Islet of Langerhans (tissue), 1 donor: ENCODE data around the gene OR52E8.
A peak's percentile ranks its signal among the peaks of the same experiment; 100 is the strongest.

Experiments
- FAIRE-seq: peaks from one replicate; lab custom pipeline; 2011; peaks lifted over from hg19 to GRCh38; lab: Jason Lieb, UNC

The OR52E8 gene

DNA sequence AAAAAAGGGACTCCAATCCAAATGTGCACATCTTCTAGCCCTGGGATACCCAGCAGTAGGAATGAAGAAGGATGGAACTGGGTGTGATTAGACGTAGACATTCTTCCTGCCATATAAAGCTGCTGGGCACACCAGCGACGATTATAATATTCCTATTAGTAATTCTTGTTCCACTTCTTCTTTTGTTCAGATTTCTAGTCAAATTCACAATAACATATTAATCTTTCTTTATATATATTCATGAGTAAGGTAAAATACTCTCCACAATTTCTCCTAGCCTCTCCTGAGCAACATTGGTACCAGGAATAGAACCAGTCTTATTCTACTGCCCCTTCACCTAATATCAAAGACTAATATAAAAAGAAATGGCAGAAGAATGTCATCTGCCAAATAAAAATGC is at the start of gene OR52E8:
Gene OR52E8, minus strand, starts transcription at position 101 of the 400 bp plus-strand sequence. Its CDS starts 0 bp downstream, at position 101.
- FAIRE-seq: no peak

DNA sequence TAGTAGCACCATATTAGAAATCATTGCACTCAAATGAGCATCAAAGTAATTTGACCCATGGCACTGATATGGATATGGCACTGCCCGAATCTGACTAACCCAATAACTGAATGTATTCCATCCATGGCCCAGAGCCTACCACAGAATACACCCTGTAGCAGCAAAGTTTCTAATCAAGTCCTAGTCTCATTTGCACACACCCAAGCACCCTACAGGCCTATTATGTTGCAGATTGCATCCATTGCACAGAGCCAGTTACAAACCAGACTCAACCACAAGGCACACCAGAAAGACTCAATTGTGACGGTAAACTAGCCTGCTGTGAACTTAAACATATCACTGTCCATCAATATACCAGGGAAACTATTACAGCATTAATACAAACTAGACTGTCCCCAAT is 42.0 kb upstream of the OR52E8 start:
- no peak for FAIRE-seq

DNA sequence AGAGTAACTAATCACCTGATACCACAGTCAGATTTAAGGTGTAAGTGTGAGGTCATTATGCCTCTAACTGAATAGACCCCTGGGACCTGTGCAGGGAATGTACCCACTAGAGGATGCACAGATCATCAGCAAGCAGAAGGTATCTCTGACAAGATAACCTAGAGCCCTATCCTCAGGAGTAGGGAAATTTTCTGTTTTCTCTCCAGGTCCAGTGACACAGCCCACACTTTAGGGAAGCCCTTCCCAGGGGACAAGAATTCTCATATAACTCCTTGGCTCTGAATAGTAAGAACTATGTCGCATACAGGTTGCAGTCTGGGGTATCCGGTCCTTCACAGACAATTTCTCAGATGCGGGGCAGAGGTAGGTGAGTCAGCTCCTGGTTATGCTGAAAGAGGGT is 35.4 kb upstream of the OR52E8 start, which contains the start of gene OR52E5:
Gene OR52E5, plus strand, starts transcription at position 301 of the 400 bp plus-strand sequence. CDS start 7,569 bp downstream, outside the sequence.
- FAIRE-seq: no peak

DNA sequence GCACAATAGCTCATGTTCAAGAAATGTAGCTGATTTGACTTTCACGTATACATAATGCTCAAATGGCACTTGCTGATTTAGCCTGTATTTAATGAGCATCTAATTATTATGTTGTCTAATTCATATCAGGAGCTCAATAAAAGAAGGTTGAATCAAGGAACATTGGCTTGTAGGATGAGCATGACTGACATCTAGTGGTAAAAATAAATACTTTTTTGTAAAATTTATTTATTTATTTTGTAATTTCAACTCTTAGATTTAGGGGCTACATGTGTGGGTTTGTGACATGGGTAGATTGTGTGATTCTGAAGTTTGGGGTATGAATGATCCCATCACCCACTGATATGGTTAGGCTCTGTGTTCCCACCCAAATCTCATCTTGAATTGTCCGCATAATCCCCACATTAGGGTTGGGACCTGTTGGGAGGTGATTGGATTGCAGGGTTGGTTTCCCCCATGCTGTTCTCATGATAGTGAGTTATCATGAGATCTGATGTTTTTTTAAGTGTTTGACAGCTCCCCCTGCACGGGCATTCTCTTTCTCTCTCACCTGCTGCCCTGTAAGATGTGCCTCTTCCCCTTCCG is 33.8 kb upstream of the OR52E8 start:
- FAIRE-seq: peak; percentile 93

- no peak for FAIRE-seq
These were observed 30.2 kb upstream of the OR52E8 start for GRCh38 chr11:5887661-5888060.

GRCh38 chr11:5887172-5887571 is 29.7 kb upstream of the OR52E8 start:
- no peak for FAIRE-seq

DNA sequence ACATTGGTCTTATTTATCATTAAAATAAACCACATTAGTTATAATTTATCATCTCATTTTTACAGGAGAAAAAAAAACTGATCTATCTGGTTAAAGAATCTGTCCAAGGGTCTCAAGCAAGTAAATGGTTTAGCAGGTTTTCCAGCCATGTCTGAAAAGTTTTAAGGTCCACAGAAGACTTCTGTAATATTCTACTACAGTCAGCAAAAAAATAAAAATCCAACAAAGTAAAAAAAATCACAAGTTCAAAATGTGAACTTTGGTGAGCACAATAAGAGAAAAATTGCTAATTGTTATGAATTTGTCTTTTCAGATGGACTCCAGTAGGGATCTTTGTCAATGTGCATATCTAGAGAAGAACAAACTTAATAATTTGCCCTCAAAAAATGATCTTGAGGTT is 24.3 kb upstream of the OR52E8 start:
- no peak for FAIRE-seq

GRCh38 chr11:5880329-5880728 is 22.8 kb upstream of the OR52E8 start, which contains the start of gene OR52E4:
Gene OR52E4, plus strand, starts transcription at chr11:5880629. Its CDS starts 3,664 bp downstream, at chr11:5884293.
- no peak for FAIRE-seq

GRCh38 chr11:5878564-5878963 is 21.1 kb upstream of the OR52E8 start:
- FAIRE-seq: no peak

DNA sequence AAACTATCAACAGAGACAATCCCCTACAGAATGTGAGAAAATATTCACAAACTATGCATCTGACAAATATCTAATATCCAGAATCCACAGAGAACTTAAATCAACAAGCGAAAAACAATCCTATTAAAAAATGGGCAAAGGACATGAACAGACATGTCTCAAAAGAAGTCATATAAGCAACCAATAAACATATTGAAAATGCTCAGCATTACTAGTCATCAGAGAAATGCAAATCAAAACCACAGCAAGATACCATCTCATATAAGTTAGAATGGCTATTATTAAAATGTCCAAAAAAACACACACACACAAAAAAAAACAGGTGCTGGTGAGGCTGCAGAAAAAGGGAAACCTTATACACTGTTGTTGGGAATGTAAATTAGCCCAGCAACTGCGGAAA is 8.3 kb upstream of the OR52E8 start:
- no peak for FAIRE-seq

- no peak for FAIRE-seq
These were observed 6.5 kb downstream of the OR52E8 start for GRCh38 chr11:5851002-5851401.

- no peak for FAIRE-seq
These were observed 9.8 kb downstream of the OR52E8 start for GRCh38 chr11:5847711-5848110.

DNA sequence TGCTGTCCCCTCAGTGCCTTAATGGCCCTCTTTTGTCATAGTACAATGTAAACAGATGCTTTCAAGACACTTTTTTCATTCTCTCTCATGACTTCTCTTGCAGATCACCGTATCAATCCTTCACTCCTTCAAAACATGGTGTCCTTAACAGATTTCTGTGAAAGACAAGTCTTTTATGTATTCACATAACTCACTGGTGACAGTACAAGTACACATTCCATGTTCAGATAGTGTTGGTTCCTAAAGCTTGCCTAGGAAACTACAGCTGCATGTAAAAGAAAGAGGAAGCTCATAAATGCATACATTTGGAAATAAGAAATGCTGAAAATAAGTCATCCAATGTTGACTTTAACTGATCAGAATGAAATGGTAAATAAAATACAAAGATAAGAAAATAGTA is 10.8 kb downstream of the OR52E8 start:
- FAIRE-seq: no peak

DNA sequence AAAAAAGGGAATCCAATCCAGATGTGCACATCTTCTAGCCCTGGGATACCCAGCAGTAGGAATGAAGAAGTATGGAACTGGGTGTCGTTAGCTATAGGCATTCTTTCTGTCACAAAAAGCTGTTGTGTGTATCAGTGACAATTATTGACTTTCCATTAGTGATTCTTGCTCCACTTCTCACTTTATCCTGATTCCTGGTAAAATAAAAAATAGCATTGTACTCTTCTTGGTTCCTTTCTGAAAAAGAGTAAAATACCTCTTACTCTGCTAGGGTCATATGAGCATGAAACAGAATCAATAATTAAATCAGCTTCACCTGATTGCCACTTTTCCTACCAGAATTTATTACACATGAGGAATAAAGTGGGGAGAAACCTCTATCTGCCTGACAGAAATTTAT is 15.7 kb downstream of the OR52E8 start, which contains the start of gene OR52E6:
Gene OR52E6, minus strand, starts transcription at position 101 of the 400 bp plus-strand sequence. Its CDS starts 0 bp downstream, at position 101.
- no peak for FAIRE-seq

DNA sequence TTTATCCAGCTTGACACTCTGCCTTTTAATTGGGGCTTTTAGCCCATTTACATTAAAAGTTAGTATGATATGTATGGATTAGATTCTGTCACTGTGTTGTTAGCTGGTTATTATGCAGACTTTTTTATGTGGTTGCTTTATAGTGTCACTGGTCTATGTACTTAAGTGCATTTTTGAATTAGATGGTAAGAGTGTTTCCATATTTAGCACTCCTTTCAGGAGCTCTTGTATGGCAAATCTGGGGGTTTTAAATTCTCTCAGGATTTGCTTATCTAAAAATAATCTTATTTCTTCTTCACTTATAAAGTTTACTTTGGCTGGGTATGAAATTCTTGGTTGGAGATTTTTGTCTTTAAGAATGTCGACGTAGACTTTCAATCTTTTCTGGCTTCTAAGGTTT is 19.8 kb downstream of the OR52E8 start:
- FAIRE-seq: no peak

DNA sequence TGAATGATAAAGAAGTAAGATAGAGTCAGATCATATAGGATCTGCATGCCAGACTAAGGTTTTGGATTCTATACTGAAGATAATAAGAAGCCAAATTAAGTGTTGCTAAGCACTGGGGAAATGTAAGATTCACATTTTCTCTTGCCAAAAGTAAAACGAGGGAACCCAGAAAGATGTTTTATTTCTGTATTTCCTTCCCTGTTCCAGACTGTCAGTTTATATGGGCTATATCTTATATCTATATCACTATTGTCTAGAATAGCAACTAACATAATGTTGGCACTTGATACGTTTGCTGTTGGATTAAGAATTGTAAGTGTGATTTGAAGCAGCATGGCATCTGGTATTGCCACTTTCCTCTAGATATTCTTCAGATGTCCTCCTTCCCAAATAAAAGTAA is 24.0 kb downstream of the OR52E8 start:
- FAIRE-seq: no peak

- FAIRE-seq: no peak
These were observed 26.2 kb downstream of the OR52E8 start for GRCh38 chr11:5831196-5831829.

DNA sequence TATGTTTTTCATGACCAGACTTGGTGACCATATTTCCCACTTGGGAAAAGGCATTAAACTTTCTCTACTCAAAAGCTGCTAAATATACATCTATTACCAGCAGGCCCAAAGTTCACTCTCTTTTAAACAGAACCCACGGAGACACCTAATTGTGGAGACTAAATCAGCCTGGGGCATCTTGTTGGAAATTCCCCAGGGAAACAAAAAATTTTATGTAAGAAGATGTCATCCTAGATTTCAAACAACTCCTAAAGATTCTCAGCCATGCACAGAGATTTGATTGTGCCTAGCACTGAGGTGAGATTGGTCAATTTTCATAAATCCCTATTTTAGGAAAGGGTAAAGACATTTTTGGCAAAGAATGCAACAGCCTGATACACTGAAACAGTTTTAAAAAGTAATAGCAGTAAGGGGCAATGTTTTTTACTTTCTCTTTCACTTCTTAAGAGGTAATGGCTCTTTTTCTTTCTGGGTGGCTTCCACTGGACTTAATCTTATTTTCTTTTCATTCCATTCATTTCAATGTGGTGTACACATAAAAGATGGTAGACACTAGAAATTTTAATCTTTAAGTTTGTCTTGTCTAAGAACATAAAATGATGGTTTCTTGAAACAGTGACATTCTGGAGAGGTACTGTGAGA is 39.1 kb downstream of the OR52E8 start:
- no peak for FAIRE-seq

DNA sequence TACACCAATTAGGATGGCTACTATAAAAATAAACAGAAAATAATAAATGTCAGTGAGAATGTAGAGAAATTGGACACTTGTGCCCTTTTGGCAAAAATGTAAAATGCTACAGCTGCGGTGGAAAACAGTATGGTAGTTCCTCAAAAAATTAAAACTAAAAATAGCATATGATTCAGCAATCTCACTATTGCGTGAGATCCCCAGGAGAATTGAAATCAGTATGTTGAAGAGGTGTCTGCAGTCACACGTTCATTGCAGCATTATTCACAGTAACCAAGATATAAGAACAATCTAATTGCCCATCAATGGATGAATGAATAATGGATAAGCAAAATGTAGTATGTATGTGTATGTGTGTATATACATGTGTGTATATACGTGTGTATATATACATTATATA is 42.0 kb downstream of the OR52E8 start:
- no peak for FAIRE-seq

DNA sequence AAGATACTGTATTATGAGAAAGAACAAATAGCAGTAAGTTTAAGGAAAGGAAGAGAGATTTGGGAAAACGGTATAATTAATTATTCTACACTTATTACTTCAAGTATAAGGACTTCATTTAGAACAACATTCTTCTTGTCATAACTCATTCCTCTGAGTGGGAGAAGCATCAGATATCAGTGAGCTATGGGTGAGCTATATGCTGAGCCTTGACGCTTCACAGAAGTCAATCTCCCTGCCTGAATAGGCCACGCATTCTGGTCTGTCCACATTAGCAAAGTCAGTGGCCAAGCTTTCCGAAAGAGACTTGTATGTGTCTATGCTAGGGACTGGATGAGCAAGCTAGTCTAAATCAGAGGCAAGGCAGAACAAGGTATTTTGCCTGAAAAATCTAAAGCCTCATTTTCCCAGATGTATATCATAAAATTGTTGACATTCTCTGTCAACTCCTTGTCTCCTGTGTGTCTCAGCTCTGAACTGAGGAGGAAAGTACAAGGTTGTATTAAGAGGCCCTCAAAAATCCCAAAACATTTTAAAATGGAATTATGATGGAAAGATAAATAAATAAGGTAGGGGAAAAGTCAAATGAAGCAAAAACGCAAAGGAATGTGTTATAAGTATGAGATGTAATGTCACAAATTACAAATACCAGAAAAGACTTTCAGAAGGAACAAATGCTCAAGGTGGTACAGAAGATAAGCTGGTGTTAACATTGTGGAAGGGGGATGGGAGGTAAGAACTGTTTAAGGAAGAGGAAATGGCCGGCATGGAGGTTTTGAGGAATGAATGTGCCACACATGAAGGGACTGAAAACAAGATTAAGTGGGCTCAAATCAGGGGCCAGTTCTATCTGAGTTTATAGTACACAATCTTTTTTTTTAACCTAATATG is 47.3 kb downstream of the OR52E8 start:
- no peak for FAIRE-seq

GRCh38 chr11:5809122-5809519 is 48.4 kb downstream of the OR52E8 start:
- FAIRE-seq: no peak

DNA sequence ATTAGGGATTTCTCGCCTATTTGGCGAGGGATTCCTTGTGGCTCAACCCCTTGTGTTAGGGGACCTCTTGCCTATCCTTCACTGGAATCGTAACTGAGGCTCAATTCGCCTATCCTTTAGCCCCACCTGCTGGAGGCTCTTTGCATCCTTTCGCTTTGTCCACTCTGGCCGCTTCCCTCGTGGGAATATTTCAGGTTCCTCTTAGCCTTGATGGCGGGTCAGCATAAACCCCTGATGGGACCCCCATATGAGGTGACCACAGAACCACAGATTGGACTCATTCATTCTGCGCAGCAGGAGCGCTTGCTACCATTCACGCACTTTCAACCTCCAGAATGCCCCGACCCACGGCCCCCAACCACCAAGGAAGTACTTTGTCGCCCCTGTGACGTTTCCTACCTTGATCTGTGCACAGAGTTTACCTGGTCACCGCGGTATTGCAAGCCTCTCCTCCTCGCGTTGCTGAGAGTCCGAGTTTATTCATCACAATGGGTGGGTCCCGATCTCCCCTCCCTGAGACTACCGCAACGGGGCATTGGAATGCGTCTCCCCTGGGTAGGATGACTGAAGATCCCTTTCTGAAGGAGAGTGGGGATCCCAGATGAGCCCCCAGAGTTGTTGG is 48.9 kb downstream of the OR52E8 start, which contains the start of gene OR52N2:
Gene OR52N2, plus strand, starts transcription at position 425 of the 622 bp plus-strand sequence. CDS start 11,412 bp downstream, outside the sequence.
- peak; percentile 21 for FAIRE-seq
